ENCODE data around the gene MMAB. TPM values are rescaled to one million over a fixed set of nuclear protein-coding genes. Genes with fewer than 3 reads are reported as not detected.

Gene MMAB
- total RNA-seq, 1 donor from 2014 or later = 70.2 TPM

DNA sequence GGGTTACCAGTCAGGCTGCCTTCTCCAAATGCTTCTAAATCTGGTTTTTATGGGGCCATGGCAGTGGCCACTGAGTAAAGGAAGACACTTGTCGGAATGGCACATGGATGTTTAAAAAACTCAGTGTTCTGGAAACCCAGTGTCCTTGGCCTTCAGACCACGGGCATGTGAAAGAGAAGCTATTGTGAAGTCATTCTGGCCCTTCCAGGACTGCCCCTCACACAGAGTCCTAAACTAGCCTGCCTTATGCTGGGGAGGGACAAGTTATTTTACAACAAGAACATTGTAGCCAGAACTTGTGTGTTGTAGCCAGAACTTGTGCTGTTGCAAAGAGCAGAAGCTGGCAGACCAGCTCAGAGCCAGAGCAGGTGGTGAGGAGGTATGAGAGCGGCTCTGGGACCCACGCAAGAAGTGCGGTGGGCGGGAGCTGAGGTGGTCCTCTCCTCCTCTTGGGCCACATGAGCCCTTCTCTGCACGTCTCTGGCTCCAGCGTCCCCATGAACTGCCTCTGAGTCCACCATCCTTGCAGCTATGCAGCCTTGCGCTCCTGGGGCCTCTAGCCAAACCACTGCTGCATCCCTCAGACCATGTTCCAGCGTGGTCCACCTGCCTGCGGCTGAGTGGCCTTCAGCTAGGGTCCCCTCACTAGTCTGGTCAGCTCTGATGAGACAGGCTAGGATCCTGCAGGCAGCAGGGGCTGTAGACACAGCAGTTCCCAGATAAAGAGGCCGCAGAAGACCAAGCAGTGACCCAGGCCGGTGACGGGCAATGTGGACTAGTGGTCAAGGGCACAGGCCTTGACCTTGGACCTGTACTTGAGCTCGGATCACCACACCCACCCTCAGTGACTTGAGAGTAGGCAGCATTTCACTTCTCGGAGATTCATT, 32.5 kb downstream of the MMAB start:
- no peak for DNase-seq (ENCODE audit: low read depth)

DNA sequence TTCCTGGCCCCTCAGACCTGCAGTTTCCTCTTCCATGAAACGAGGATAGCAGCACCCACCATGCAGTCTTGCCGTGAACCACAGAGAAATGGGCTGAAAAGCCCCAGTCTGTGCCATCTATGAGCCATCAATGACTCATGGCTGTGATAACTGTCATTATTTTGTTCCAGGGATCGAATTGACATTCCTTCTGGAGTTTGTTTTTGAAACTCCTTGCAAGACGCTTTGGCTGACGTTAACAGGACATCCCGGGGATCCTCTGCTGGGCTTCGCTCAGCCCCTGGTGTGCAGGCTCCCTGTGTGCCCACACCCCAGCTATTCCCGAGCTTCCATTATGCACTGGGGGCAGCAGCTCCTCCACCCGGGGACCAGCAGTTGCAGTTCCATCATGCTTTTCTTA, 33.8 kb downstream of the MMAB start:
- no peak for DNase-seq (ENCODE audit: low read depth)

DNA sequence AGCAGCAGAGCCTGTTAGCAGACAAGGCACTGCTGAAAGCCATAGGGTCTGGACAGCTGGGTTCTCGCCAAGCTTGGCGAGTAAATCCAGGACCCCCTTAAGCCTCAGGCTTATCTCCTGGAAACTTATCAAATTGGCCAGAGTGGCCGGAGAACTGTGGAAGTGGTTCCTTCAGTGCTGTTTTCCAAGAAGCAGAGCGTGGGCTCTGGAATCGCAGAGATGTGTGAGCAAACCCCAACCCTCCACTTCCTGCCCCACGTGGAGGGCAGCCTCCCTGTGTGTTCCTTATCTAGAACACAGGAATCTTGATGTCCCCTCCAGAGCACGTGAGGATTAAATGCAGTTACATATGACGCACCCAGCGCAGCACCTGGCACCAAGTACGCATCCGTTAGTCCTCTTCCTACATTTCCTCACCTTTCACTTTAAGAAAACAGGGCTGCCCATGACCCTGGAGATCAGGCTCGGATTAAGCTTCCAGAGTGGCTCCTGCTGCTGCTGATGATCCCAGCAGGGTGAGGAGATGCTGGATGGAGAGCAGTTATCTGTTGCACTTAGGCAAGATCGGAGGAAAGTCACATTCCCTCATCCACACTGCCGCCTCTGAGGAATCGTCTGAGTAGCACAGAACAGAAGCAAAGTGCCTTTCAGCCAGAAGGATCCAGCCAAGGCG, 35.0 kb downstream of the MMAB start:
- DNase-seq (ENCODE audit: low read depth) = no peak

DNA sequence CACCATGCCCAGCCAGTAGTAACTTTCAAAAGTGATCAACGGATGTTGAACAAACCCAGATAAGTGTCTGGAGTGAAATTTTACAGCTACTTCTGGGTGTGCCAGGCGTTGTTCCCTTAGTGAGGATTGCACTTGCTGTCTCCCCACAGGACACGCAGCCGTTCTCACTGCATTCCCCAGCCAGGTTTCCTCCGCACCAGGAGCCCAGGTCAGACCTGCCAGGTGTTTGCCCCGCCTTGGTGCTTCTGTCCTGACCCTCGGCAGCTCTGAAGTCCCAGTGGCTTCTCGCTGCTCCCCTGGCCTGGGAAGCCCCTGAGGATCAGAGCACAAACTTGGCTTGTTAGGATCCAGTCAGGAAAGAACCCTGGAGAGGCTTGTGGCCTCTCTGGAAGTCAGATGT, 36.2 kb downstream of the MMAB start:
- no peak for DNase-seq (ENCODE audit: low read depth)

DNA sequence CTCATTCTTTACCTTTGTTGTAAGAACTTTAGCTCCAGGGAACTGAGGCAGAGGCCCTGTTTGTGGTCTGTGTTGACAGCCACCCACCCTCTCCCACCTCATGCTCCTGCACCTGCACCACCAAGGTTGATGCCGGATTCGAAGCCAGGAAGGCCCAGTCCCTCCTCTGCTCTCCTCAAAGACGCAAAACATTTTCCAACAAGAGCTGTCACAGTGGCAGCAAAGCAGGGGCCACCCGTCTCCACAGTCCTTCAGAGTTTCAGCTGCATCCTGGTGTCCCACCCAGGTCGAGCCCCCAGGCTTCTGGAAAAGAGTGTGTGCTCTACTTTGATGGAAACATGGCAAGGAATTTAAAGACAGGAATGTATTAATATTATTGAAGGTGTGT, 37.4 kb downstream of the MMAB start:
- no peak for DNase-seq (ENCODE audit: low read depth)

DNA sequence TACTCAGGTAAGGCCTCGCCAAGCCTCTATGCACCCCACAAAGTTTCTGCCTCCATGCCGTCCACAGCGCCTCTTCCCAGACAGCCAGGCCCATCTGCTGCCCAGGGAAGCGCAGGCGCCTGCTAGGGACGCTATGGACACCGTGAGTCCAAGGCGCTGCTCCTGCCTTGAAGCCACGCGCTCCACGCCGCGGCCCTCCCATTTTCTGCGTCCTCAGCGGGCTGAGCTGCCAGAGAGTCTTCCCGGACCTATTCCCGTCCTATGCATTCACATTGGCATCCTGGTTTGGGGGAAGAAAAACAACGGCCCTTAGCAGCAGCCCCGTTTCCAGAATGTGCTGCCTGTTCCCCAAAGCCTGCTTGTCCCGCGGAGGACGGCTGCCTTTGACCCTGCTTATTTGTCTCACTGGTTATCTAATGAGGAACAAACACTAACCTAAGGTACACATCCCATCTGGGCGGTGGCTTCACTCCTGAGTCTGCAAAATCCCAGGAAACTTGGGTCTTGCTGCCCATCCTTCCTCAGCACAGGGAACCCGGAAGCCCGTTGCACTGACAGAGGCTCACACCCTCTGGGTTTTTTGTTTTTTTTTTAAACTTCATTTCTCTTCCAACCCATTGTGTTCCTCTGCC, 38.0 kb downstream of the MMAB start:
- DNase-seq (ENCODE audit: low read depth) = no peak

DNA sequence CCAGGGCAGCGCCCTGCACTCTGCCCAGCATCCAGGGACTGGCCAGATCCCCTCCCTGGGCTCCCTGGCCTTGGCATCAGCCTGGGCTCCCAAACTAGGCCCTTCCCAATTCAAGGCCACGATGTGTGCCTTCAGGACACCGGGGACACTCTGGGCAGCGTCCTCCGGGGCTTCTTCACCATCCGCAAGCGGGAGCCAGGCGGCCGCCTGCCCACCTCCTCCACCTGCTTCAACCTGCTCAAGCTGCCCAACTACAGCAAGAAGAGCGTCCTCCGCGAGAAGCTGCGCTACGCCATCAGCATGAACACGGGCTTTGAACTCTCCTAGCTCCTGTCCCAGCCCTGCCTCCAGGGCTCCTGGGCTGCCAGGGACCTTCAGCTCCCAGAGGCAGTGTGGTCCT, 38.8 kb downstream of the MMAB start:
- no peak for DNase-seq (ENCODE audit: low read depth)

DNA sequence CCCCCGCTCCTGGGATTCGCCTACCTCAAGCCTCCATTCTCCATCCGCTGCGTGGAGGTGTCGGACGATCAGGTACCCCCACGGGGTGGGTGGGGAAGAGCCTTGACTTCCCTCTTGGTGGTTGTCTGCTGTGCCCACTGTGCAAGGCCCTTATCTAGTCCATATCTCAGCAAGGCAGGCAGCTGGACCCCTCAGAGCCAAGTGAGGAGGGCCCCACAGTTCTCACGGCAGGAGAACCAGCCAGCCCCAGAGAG, 39.9 kb downstream of the MMAB start:
- no peak for DNase-seq (ENCODE audit: low read depth)

DNA sequence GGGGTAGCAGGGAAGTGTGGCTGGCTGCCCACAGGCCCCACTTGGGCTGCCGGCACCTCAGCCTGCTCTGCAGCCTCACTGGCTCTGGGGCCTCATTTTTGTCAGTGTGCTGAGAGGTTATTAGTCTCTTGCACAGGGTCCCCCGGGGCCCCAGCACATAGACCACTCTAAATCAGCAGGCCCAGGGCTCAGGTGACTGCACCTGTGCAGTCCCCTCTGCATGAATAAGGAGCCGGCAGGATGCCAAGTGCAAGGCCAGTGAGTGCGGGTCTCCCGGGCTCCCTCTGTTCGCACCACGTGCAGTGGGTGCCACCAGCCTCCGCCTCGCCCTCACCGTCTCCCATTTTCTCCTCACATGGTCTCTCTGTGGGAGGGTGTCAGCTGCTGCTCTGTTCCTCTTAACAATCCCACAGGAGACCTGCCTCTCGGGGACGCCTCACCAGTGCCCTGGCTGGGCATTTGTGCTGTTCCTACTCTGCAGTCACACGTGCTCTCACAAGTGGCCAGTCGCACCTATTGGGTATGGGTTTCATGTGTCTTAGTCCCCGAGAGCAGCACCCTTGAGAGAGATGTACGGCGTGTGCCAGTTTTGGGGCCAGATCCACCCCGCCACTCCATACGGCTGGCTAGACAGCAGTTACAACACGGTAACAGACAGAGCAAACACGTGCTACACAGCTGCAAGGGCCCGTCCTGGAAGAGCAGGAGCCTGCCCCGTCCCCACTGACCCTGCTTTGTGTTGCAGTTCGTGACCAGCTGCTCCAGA, 40.4 kb downstream of the MMAB start:
- no peak for DNase-seq (ENCODE audit: low read depth)

DNA sequence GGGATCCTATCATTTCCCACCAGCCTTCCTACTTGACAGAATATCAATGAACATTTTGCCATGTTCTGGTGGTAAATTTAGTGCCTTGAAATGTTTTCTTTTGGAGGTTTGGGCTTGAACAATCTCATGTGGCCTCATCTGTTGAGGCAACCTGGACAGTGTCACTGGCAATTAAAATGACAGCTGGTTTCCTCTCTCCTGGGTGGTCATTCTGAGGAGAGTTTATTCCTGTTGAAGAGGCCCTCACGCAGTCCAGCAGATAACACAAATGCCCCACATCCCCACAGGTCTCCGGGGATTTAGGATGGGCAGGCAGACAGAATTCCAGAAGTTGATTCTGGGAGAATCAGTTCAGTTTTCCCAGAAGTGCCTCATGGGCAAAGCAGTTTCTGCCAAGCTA, 41.9 kb downstream of the MMAB start:
- DNase-seq (ENCODE audit: low read depth) = no peak

DNA sequence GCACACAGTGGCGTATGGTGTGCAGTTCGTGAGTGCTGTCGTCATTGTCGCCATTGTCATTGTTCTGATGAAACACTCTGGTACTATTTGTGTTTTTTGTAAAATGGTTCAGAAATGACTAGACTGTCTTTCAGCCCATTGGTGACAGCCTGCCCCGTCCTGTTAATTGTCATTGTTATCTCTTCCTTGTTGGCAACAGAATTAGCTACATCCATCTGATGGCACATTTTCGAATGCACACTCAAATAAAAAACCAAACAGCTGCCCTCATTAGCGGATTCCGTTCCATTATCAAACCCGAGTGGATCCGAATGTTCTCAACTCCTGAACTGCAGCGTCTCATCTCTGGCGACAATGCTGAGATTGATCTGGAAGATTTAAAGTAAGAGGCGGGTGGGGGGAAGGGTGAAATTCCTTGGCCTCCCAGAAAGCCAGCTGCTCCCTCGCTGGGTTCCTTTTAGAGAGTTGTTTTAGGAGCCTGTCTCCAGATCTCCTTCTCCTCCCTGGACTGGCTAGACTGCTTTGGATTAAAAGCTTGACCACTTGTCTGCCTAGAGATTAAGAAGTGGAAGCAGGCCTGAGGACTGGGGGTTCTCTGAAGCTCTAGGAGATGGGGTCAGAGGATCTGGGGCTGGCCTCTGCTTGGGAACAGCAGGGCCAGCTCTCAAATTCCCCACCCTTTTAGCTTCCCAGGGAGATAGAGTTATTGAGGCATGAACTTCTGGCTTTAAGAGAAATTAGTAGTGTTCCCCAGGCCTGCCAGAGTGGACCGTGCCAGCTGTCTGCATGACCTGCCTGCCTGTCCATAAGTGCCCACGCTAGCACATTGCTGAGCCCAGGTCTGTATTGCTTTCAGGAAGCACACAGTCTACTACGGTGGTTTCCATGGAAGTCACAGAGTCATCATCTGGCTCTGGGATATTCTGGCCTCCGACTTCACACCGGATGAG, 43.3 kb downstream of the MMAB start:
- peak; percentile 47 for DNase-seq (ENCODE audit: low read depth)

DNA sequence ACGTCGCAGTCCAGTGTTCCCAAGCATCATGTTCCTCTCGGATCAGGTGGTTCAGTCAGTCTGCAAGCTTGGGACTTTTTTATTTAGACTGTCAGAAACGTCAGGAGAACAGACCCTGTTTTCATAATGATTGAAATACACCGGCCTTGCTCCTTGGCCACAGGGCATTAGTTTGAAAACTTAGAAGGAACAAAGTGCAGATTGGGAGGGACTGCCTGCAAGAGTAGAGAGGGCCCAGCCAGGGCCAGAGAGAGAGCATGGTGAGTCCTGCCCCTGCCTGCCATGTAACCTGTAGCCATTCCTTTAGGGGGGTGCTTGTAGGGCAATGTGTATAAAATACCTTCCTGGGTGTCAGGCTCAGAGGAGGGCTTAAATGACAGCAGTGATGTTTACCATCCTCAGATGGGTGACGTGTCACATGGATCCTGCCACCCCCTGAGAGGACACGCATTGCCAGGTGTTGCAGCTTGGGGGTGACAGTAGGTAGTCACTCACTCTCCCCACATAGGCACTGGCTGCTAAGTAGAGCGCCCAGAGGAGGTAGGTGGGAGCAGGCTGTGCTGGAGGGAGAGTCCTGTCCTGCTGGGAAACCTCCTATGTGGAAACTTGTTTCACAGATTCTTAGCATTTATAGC, 45.7 kb downstream of the MMAB start:
- no peak for DNase-seq (ENCODE audit: low read depth)

DNA sequence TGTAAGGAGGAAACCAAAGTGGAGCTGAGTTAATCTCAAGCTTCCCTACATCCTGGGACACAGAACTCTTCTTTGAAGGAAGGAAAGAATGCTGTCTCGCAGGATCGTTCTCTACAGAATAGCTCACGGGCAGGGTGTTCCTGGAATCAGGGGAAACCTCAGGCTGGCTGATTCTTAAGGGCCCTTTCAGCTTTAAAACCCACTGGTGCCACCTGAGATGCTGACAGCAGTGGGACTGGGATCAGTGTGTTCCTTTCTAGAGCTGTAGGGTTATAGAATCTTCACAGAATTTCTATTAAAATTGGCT, 48.1 kb downstream of the MMAB start:
- no peak for DNase-seq (ENCODE audit: low read depth)

DNA sequence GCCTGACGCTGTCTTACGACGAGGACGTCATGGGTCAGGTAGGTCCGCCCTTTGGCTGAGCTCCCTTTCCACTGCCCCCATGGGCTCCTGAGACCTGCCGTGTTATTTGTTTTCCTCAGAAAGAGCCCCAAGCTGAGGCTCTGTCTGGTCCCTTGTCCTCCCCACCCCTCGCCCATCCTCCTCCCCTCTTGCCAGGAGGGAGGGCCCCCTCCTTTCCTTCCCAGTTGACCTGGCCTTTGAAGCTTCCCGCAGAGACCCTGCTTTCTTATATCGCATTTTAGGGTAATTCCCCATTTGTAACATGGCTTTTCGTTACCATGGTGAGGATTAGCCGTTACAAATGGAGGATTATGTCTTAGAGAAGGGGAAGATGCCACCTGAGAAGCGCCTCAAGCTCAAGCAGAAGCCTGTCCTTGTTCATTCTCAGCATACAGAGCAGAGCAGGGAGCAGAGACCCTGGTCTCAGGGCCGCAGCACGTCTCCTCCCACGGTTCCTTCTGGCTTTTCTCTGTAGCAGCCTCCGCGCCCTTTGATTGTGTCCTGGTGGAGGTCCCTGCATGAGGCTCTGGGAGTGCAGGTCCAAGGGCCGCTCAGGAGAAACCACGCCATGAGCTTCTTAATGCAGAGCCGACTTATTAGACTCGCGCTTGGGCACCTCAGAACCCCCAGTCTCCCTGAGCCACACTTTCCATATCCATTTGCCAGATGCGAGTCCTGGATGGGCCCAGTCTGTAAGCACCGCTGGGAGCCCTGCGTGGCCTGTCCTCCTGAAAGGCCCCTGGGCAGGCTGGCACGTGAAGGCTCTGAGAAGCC, 48.6 kb downstream of the MMAB start:
- no peak for DNase-seq (ENCODE audit: low read depth)

DNA sequence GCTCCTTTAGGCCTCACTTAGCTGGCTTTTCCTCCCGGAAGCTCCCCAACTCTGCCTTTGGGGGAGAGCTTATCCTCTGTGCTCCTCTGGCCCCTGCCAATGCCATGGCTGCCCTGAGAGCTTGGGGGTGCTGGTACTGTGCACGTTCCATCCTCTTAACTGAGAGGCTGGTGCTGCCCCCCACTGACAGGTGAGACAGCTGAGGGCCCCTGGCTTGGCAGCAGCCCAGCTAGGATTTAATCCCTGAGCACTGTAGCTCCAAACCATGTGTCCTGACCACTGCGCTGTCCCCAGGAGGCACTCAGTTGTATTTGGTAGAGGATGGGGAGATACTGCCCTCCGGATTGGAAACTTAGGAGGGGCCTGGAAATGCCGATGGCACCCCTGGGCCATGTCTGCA, 49.8 kb downstream of the MMAB start:
- no peak for DNase-seq (ENCODE audit: low read depth)

DNA sequence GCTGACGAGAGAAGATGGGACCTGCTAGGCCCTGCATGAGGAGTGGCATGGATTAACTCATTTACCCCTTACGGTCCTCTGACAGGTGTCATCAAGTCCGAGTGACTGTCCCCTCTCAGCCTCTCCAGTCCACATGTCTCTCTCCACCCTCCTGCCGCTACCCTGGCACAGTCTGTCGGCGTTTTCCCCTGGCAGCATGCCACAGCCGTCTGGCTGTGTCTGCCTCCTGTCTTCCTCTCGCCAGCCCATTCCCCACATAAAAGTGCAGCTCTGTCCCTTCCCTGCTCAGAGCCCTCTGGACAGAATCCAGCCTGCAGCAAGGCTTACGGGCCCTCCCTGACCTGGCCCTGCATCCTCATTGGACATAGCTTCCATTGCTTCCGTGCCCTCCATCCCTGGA, 50.2 kb downstream of the MMAB start:
- no peak for DNase-seq (ENCODE audit: low read depth)

DNA sequence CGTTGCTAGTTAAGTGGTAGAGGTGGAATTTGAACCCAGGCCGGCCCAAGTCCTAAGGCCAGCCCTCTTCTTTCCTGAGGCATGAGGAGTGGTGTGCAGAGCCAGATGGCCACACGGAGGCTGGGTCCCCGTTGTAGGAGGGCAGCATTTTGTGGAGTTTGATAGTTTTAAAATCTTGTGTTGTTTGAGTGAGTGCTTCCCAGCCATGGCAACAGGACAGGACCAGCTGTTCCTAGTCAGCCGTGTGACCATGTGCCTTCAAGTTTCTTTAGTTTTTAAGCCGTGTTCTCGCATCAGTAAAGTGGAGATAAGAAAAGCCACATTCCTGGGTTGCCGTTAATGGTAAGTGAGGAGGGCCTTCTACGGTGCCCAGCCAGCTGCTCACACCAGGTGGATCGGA, 51.5 kb downstream of the MMAB start:
- DNase-seq (ENCODE audit: low read depth) = no peak

DNA sequence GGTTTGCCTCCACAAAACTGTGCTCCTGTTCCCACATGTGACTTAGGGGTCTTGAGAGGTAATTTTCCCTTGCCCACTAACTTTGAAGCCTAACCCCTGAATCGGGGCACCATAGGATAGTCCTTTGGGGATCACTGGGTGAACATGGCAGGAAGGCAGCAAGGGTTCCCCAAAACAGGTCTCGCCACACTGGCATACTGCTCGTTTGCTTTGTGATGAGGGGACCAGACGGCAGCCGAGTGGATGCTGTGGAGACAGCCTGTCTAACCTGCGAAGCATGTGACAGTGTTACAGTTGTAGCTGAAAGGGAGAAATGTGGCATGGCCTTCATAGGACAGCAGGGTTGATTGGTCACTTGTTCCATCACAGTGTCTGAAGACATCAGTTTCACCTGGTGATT, 53.5 kb downstream of the MMAB start:
- no peak for DNase-seq (ENCODE audit: low read depth)

DNA sequence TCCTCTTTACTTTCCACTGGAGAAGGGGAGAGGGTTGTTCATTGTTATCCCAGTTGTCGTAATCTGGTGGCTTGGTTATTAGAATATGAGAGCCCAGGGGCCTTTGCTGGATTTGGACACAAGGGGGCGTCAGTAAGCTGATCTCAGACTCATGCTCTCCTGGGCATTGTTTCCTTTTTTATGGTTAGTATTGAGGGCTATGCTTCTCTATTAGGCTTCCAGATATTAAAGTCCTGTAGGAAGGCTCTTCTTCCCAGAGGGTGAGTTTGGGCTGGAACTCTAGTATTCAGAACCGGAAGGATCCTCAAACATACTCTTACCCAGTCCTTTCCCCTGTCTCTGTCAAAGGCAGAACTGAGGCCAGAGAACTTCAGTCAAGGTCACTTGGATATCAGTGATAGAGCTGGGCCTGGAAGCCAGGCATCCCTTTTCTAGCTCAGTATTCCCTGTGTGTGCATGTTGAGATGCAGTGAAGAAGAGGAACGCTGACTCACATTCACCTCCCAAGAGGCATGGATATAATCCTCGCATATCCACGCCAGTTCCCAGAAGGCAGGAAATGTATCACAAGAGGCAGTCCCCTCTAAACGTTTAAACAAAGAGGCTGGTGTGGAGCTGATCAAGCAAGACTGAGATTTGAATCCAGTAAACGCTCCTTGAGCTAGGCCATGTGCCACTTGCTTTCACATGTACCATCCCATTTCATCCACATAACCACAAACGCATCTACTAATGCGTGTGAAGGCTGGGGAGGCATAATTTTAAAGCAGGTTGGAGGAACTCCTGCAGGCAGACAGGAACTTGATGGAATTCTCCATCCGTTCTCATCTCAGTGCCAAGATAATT, 54.3 kb downstream of the MMAB start:
- DNase-seq (ENCODE audit: low read depth) = peak; percentile 81

Measured in myocyte (in vitro differentiated cells).